GM12873 (cell line): ENCODE results near the gene TTC32.

Source experiments
- CTCF ChIP-seq: IDR thresholded peaks from 2 replicates; pipeline ENCODE4 v1.5.1; 2012; ENCODE audit warnings: low read depth, mild to moderate bottlenecking, moderate library complexity, low read length, control low read depth; ENCODE audit not compliant: insufficient read depth; ENCODE audit errors: missing control alignments

TTC32 gene

GRCh38 chr2:19883971-19884720 lies 17.6 kb downstream of the TTC32 start:
- no peak for TF ChIP-seq CTCF

GRCh38 chr2:19883486-19883885 lies 18.3 kb downstream of the TTC32 start:
- no peak for TF ChIP-seq CTCF

GRCh38 chr2:19882286-19882685 lies 19.5 kb downstream of the TTC32 start:
- no peak for TF ChIP-seq CTCF

GRCh38 chr2:19881908-19882265 lies 19.9 kb downstream of the TTC32 start:
- no peak for TF ChIP-seq CTCF

- no peak for TF ChIP-seq CTCF
Observed at GRCh38 chr2:19881221-19881907, 20.4 kb downstream of the TTC32 start.

GRCh38 chr2:19879120-19879519 lies 22.7 kb downstream of the TTC32 start:
- TF ChIP-seq CTCF: no peak

GRCh38 chr2:19878268-19879046 lies 23.3 kb downstream of the TTC32 start:
- TF ChIP-seq CTCF: no peak
